OCI-LY3 (cell line): Measurements from ENCODE around the gene PGM1.

Source experiments
- H2AFZ ChIP-seq: fragments of 200-600, 300-600 bp; shearing (Covaris generic); 2 replicates; pipeline ENCODE4 v1.6.0; 2014; ENCODE audit warnings: antibody characterized with exemption, low read depth, low read length
- H3K27ac ChIP-seq: fragments of 200-600, 300-600 bp; sonication (generic); 2 replicates; pipeline ENCODE4 v1.5.1; 2014; ENCODE audit warnings: mild to moderate bottlenecking, low read length, moderate library complexity, mixed read lengths
- H3K27me3 ChIP-seq: fragments of 200-600, 300-600 bp; sonication (generic); 2 replicates; pipeline ENCODE4 v1.6.1; 2014; ENCODE audit warnings: low read depth, low read length, mixed read lengths
- H3K36me3 ChIP-seq: fragments of 200-600, 300-600 bp; sonication (generic); replicated peaks from 2 replicates; pipeline ENCODE3; 2014; ENCODE audit warnings: low read depth, low read length, mixed read lengths
- H3K4me1 ChIP-seq: fragments of 300-600, 200-600 bp; sonication (generic); 2 replicates; pipeline ENCODE4 v1.6.1; 2014; ENCODE audit warnings: low read length, mixed read lengths
- H3K4me2 ChIP-seq: fragments of 200-600, 300-600 bp; sonication (generic); 2 replicates; pipeline ENCODE4 v1.6.1; 2014; ENCODE audit warnings: low read length, mixed read lengths
- H3K4me3 ChIP-seq: fragments of 300-600, 200-600 bp; sonication (generic); 2 replicates; pipeline ENCODE4 v1.5.1; 2014; ENCODE audit warnings: antibody characterized with exemption, mild to moderate bottlenecking, low read length, moderate library complexity
- H3K79me2 ChIP-seq: fragments of 300-600, 200-600 bp; shearing (Covaris generic); 2 replicates; pipeline ENCODE4 v1.6.1; 2014; ENCODE audit warnings: mild to moderate bottlenecking, low read length, mixed read lengths
- H3K9ac ChIP-seq: fragments of 300-600, 200-600 bp; shearing (Covaris generic); 2 replicates; pipeline ENCODE4 v1.6.0; 2014; ENCODE audit warnings: mild to moderate bottlenecking, low read length, moderate library complexity
- H3K9me3 ChIP-seq: fragments of 200-600, 300-600 bp; shearing (Covaris generic); 2 replicates; pipeline ENCODE4 v1.6.1; 2014; ENCODE audit warnings: low read length, mixed read lengths; ENCODE audit not compliant: insufficient read depth
- H4K20me1 ChIP-seq: fragments of 200-600, 300-600 bp; sonication (generic); 2 replicates; pipeline ENCODE4 v1.6.1; 2016; ENCODE audit warnings: low read length, mixed read lengths; ENCODE audit not compliant: insufficient read depth
- CTCF ChIP-seq: fragments of 200-600, 300-600 bp; sonication (generic); IDR thresholded peaks from 2 replicates; pipeline ENCODE4 v1.5.1; 2014; ENCODE audit warnings: antibody characterized with exemption, low read length, low read depth
- EZH2phosphoT487 ChIP-seq: fragments of 200-600 bp; shearing (Covaris generic); IDR thresholded peaks from 2 replicates; pipeline ENCODE4 v1.6.1; 2018; ENCODE audit warnings: antibody characterized with exemption, mixed run types, low read depth

Gene PGM1

GRCh38 chr1:63615768-63616420 lies 22.7 kb downstream of the PGM1 start:
- H3K4me3 ChIP-seq = no peak overlapping the region
- no peak overlapping the region for H3K4me2 ChIP-seq
- no peaks in the 10 kb centered on the region for H3K27me3 ChIP-seq
- TF ChIP-seq EZH2phosphoT487 (no peak), CTCF (peak; percentile 58)
- no peak overlapping the region for H3K27ac ChIP-seq
- no peaks in the 10 kb centered on the region for H3K79me2 ChIP-seq
- no peaks in the 10 kb centered on the region for H3K4me1 ChIP-seq
- H3K9ac ChIP-seq = no peak overlapping the region
- H3K36me3 ChIP-seq = no peaks in the 10 kb centered on the region
- no peaks in the 10 kb centered on the region for H3K9me3 ChIP-seq
- no peak overlapping the region for H2AFZ ChIP-seq
- H4K20me1 ChIP-seq = no peaks in the 10 kb centered on the region

- Histone ChIP-seq H3K79me2 (no peaks in the 10 kb centered on the region), H3K4me2 (no peak overlapping the region), H3K4me1 (peaks cover 1% of the 10 kb centered on the region), H4K20me1 (no peaks in the 10 kb centered on the region), H3K9ac (no peak overlapping the region), H3K27me3 (no peaks in the 10 kb centered on the region), H3K9me3 (no peaks in the 10 kb centered on the region), H2AFZ (no peak overlapping the region), H3K27ac (no peak overlapping the region), H3K4me3 (no peak overlapping the region), H3K36me3 (no peaks in the 10 kb centered on the region)
- TF ChIP-seq EZH2phosphoT487 = no peak
- no peak for TF ChIP-seq CTCF
These were observed 24.2 kb downstream of the PGM1 start for GRCh38 chr1:63617450-63617849.

GRCh38 chr1:63618011-63618410 lies 24.8 kb downstream of the PGM1 start:
- Histone ChIP-seq H3K9ac (no peak overlapping the region), H3K27ac (no peak overlapping the region), H3K27me3 (no peaks in the 10 kb centered on the region), H3K9me3 (no peaks in the 10 kb centered on the region), H2AFZ (no peak overlapping the region), H3K36me3 (no peaks in the 10 kb centered on the region), H3K4me3 (no peak overlapping the region), H4K20me1 (no peaks in the 10 kb centered on the region), H3K4me2 (no peak overlapping the region), H3K4me1 (peaks cover 7% of the 10 kb centered on the region), H3K79me2 (no peaks in the 10 kb centered on the region)
- TF ChIP-seq EZH2phosphoT487 (no peak), CTCF (no peak)

GRCh38 chr1:63619558-63619957 lies 26.3 kb downstream of the PGM1 start:
- Histone ChIP-seq H3K4me2 (no peak overlapping the region), H3K27ac (no peak overlapping the region), H3K9ac (no peak overlapping the region), H3K27me3 (no peaks in the 10 kb centered on the region), H2AFZ (no peak overlapping the region), H4K20me1 (no peaks in the 10 kb centered on the region), H3K79me2 (no peaks in the 10 kb centered on the region), H3K9me3 (no peaks in the 10 kb centered on the region), H3K4me1 (peaks cover 7% of the 10 kb centered on the region), H3K4me3 (no peak overlapping the region), H3K36me3 (no peaks in the 10 kb centered on the region)
- no peak for TF ChIP-seq EZH2phosphoT487
- TF ChIP-seq CTCF = no peak
